Neural cell (in vitro differentiated cells): ENCODE measurements around the gene ATPAF2.

Experiments
- EP300 ChIP-seq: fragments of 450-650 bp; conservative IDR thresholded peaks from 2 replicates; pipeline ENCODE4 v1.6.1; 2014; ENCODE audit warnings: antibody characterized with exemption, mild to moderate bottlenecking, moderate library complexity; ENCODE audit not compliant: poor library complexity, severe bottlenecking
- EZH2 ChIP-seq: fragments of 200-600, 300-800 bp; shearing (Covaris generic), sonication (generic); IDR thresholded peaks from 2 replicates; pipeline ENCODE4 v1.6.1; 2014; ENCODE audit warnings: antibody characterized with exemption, low read length, borderline replicate concordance, mild to moderate bottlenecking; ENCODE audit not compliant: insufficient read depth, poor library complexity, severe bottlenecking
- POLR2AphosphoS5 ChIP-seq: IDR thresholded peaks from 2 replicates; pipeline ENCODE4 v1.6.1; 2012
- RAD21 ChIP-seq: fragments of 450-650 bp; conservative IDR thresholded peaks from 2 replicates; pipeline ENCODE4 v1.6.1; 2014; ENCODE audit warnings: antibody characterized with exemption, mild to moderate bottlenecking, moderate library complexity
- SMC3 ChIP-seq: fragments of 450-650 bp; conservative IDR thresholded peaks from 2 replicates; pipeline ENCODE4 v1.6.1; 2014; ENCODE audit warnings: antibody characterized with exemption, mild to moderate bottlenecking, moderate library complexity; ENCODE audit not compliant: poor library complexity
- TAF1 ChIP-seq: IDR thresholded peaks from 2 replicates; pipeline ENCODE4 v1.6.1; 2012; ENCODE audit warnings: low read depth
- TF ChIP-seq, protein P1 (sequence below): fragments of 450-650 bp; IDR thresholded peaks from 2 replicates; pipeline ENCODE4 v1.5.1; 2014; ENCODE audit warnings: antibody characterized with exemption, mild to moderate bottlenecking, moderate library complexity; ENCODE audit not compliant: poor library complexity, severe bottlenecking

DNA sequence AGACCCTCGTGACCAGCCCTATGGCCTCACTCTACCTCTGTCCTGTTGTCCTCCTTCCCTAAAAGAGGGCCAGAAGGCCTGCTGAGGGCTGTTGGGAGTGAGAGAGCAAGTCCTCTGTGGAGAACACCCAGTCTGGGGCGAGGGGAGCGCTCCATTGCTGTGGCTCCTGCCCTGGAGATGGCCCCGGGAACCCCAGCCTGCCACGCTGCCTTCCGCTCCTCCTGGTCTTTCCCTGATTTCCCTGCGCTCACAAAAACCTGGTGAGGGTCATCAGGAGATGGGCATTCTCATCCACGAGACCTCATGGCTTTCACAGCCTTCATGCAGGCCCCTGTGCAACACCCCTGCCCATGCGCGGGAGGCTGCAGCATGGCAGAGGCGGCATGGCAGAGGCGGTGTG is 45.1 kb downstream of the ATPAF2 start:
- TF ChIP-seq, protein P1, sequence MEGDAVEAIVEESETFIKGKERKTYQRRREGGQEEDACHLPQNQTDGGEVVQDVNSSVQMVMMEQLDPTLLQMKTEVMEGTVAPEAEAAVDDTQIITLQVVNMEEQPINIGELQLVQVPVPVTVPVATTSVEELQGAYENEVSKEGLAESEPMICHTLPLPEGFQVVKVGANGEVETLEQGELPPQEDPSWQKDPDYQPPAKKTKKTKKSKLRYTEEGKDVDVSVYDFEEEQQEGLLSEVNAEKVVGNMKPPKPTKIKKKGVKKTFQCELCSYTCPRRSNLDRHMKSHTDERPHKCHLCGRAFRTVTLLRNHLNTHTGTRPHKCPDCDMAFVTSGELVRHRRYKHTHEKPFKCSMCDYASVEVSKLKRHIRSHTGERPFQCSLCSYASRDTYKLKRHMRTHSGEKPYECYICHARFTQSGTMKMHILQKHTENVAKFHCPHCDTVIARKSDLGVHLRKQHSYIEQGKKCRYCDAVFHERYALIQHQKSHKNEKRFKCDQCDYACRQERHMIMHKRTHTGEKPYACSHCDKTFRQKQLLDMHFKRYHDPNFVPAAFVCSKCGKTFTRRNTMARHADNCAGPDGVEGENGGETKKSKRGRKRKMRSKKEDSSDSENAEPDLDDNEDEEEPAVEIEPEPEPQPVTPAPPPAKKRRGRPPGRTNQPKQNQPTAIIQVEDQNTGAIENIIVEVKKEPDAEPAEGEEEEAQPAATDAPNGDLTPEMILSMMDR = no peak
- no peak for TF ChIP-seq TAF1
- no peak for TF ChIP-seq EP300
- TF ChIP-seq POLR2AphosphoS5 = no peak
- no peak for TF ChIP-seq RAD21
- TF ChIP-seq SMC3 = no peak
- TF ChIP-seq EZH2 = no peak
